Esophagus muscularis mucosa (tissue), 4 donors: ENCODE results near the gene NAA60. TPM values are rescaled to one million over a fixed set of nuclear protein-coding genes. Genes with fewer than 3 reads are reported as not detected.
"Not testable (repeated sequence)": the region's sequence is repeated elsewhere in the genome, so short reads cannot be mapped to it uniquely, and the experiment has no call there.

Source experiments
- DNase-seq: peaks from one replicate; pipeline ENCODE4 v3.0.0-alpha.2; 2017; ENCODE audit errors: extremely low spot score
- H3K27ac ChIP-seq, 4 donors: fragments of 200-600 bp; sonication (generic); replicated peaks in 1 of 4; 1 replicate in 3 of 4; 2 replicates in 1 of 4; pipeline ENCODE4 v1.5.1; 2016 to 2019; ENCODE audit warnings: mild to moderate bottlenecking in 1 of 4
- H3K27me3 ChIP-seq, 4 donors: fragments of 200-600 bp; sonication (generic); one replicate each; pipeline versions ENCODE4 v1.5.1 to v1.6.0; 2016 to 2019
- H3K36me3 ChIP-seq, 4 donors: fragments of 200-600 bp; sonication (generic); one replicate each; pipeline ENCODE4 v1.5.1; 2016 to 2019
- H3K4me1 ChIP-seq, 4 donors: fragments of 200-600 bp; sonication (generic); one replicate each; pipeline ENCODE4 v1.5.1; 2016 to 2019
- H3K4me3 ChIP-seq, 4 donors: fragments of 200-600 bp; sonication (generic); 1 replicate in 2 of 4; 2 replicates in 2 of 4; pipeline ENCODE4 v1.5.1; 2016 to 2019; ENCODE audit warnings: mild to moderate bottlenecking in 4 of 4, moderate library complexity in 1 of 4
- H3K9me3 ChIP-seq, 4 donors: fragments of 200-600 bp; sonication (generic); 1 replicate in 3 of 4; 2 replicates in 1 of 4; pipeline ENCODE4 v1.5.1; 2016 to 2019
- EP300 ChIP-seq: sonication (generic); formaldehyde crosslinking; IDR thresholded peaks from one replicate; pipeline ENCODE4 v1.6.1; 2017; ENCODE audit warnings: antibody characterized with exemption
- POLR2A ChIP-seq: fragments of 450-650 bp; IDR thresholded peaks from one replicate; pipeline ENCODE4 v1.6.1; 2017; ENCODE audit warnings: antibody characterized with exemption, moderate library complexity, mild to moderate bottlenecking, low read depth
- POLR2AphosphoS5 ChIP-seq, 2 donors: sonication (generic); formaldehyde crosslinking; IDR thresholded peaks; one replicate each; pipeline ENCODE4 v1.6.1; 2017; ENCODE audit warnings: antibody characterized with exemption in 2 of 2
- WGBS: methylation state at CpG from one replicate; pipeline ENCODE4 v1.1.5; 2018; 5-methylcytosine and 5-hydroxymethylcytosine counted together
- intact Hi-C: fragments of 100-400 bp; cut with DNase I; formaldehyde crosslinking; loops from one replicate; pipeline ENCODE4 v1.15.1; 2023
- total RNA-seq, 4 donors: library from RNA; depleted of rRNA; stranded (reverse); fragments of >200 nt; gene quantifications; one replicate each; pipeline versions ENCODE4 v1.1.0 to v1.2.1, GENCODE V29; 2016
- TF ChIP-seq, protein P1 (sequence below), 3 experiments: fragments of 200-600 bp in 2 of 3; fragments of 450-650 bp in 1 of 3; sonication (generic) in 2 of 3; IDR thresholded peaks; one replicate each; pipeline ENCODE4 v1.5.1; 2017 to 2019; ENCODE audit warnings: antibody characterized with exemption in 3 of 3, mild to moderate bottlenecking in 2 of 3, moderate library complexity in 1 of 3

NAA60 gene
- total RNA-seq, 4 donors from 2014 or later: 28.0 to 59.8 (median 47.8) TPM

DNA sequence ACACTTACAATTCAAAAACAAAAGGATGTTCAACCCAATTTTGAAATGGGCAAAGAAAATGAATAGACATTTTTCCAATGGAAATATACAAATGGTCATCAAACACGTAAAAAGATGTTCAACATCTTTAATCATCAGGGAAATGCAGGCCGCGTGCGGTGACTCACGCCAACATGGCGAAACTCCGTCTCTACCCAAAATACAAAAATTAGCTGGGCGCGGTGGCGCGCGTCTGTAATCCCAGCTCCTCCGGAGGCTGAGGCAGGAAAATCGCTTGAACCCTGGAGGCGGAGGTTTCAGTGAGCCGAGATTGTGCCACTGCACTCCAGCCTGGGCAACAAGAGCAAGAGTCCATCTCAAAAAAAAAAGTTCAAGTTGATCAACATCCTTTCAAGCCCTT, 55.5 kb downstream of the NAA60 start:
- no peak overlapping the region for H3K4me3 ChIP-seq
- WGBS: 97% methylated on average over 16 of the region's 16 CpGs
- TF ChIP-seq POLR2A (no peak), POLR2AphosphoS5 (IDR thresholded peaks at IDR 0.05) (no peak), EP300 (no peak)
- TF ChIP-seq, protein P1, sequence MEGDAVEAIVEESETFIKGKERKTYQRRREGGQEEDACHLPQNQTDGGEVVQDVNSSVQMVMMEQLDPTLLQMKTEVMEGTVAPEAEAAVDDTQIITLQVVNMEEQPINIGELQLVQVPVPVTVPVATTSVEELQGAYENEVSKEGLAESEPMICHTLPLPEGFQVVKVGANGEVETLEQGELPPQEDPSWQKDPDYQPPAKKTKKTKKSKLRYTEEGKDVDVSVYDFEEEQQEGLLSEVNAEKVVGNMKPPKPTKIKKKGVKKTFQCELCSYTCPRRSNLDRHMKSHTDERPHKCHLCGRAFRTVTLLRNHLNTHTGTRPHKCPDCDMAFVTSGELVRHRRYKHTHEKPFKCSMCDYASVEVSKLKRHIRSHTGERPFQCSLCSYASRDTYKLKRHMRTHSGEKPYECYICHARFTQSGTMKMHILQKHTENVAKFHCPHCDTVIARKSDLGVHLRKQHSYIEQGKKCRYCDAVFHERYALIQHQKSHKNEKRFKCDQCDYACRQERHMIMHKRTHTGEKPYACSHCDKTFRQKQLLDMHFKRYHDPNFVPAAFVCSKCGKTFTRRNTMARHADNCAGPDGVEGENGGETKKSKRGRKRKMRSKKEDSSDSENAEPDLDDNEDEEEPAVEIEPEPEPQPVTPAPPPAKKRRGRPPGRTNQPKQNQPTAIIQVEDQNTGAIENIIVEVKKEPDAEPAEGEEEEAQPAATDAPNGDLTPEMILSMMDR (IDR thresholded peaks at IDR 0.05): no peak
- DNase-seq: no peak
- H3K4me1 ChIP-seq: peaks cover 19 to 38% (median 28%) of the 10 kb centered on the region in 4 donors
- H3K27me3 ChIP-seq: no peaks in the 10 kb centered on the region
- no peaks in the 10 kb centered on the region for H3K9me3 ChIP-seq
- no peak overlapping the region for H3K27ac ChIP-seq
- no peaks in the 10 kb centered on the region for H3K36me3 ChIP-seq
- intact Hi-C loops: loop anchor here (10.0 kb wide), 2 partner anchors 94 to 234 kb away; partner anchors contain the start of genes ZNF174 and ZSCAN32

DNA sequence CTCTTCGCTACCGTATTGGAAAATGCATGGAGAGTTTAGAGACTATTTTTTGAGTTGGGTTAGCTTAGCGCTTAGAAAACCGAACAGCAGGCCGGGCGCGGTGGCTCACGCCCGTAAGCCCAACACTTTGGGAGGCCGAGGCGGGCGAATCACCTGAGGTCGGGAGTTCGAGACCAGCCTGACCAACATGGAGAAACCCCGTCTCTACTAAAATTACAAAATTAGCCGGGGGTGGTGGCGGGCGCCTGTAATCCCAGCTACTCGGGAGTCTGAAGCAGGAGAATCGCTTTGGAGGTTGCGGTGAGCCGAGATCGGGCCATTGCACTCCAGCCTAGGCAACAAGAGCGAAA, 57.9 kb downstream of the NAA60 start:
- peaks cover 19 to 39% (median 28%) of the 10 kb centered on the region in 4 donors for H3K4me1 ChIP-seq
- not testable (repeated sequence) for DNase-seq, H3K27me3 ChIP-seq, H3K9me3 ChIP-seq
- H3K4me3 ChIP-seq: peak overlapping the region; percentile 71 to 84 (median 79)
- H3K27ac ChIP-seq: peak overlapping the region; percentile 73 to 85 (median 84)
- intact Hi-C loops: loop anchor here (5.0 kb wide), 1 partner anchor 44 kb away; no protein-coding TSS in a partner anchor
- H3K36me3 ChIP-seq: peaks cover 0 to 19% (median 16%) of the 10 kb centered on the region in 4 donors
- 14% methylated on average over 24 of the region's 24 CpGs for WGBS

DNA sequence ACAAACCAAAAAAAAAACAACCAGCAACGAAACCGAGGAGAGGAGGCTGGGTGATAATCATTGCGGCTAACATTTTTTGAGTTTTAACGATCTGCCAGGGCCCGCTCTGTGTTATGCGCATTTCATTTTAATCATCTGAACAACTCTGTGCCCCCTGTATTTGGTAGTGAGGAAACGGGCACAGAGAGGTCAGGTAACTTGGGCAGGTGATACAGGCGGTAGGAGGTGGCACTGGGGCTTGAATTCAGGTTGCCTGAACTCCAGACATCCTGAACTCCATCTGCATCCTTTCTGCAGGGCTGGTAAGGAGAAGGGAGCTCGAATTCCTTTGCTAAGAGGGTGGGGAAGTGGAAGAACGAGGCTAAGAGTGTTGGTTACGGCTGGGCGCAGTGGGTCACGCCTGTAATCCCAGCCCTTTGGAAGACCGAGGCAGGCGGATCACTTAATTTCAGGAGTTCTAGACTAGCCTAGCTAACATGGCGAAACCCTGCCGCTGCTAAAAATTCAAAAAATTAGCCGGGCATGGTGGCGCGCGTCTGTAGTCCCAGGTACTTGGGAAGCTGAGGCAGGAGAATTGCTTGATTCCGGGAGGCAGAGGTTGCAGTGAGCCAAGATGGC, 58.4 kb downstream of the NAA60 start:
- H3K9me3 ChIP-seq: no peaks in the 10 kb centered on the region
- H3K4me1 ChIP-seq: peaks cover 19 to 39% (median 28%) of the 10 kb centered on the region in 4 donors
- no peaks in the 10 kb centered on the region for H3K27me3 ChIP-seq
- intact Hi-C loops: loop anchor here (5.0 kb wide), 1 partner anchor 45 kb away; no protein-coding TSS in a partner anchor
- H3K36me3 ChIP-seq: peaks cover 2 to 24% (median 21%) of the 10 kb centered on the region in 4 donors
- peak overlapping the region; percentile 73 to 85 (median 84) for H3K27ac ChIP-seq
- H3K4me3 ChIP-seq: peak overlapping the region; percentile 71 to 84 (median 79)
- TF ChIP-seq POLR2A (no peak), POLR2AphosphoS5 (IDR thresholded peaks at IDR 0.05) (no peak), EP300 (no peak)
- TF ChIP-seq, protein P1 (IDR thresholded peaks at IDR 0.05): no peak
- DNase-seq: no peak
- 77% methylated on average over 22 of the region's 22 CpGs for WGBS

DNA sequence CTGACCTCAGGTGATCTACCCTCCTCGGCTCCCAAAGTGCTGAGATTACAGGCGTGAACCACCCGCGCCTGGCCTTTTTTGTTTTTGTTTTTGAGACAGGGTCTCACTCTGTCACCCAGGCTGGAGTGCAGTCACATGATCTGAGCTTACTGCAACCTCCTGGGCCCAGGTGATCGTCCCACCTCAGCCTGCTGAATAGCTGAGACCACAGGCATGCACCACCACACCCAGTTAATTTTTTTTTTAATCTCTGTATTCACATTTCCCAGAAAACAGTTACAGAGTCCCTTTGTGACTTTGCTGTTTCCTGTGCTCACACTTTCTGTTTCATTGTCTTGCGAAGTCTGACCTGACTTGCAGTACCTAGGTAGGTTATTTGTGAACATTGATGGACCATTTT, 60.0 kb downstream of the NAA60 start:
- Histone ChIP-seq H3K4me1 (peaks cover 19 to 39% (median 28%) of the 10 kb centered on the region in 4 donors), H3K4me3 (no peak overlapping the region), H3K9me3 (no peaks in the 10 kb centered on the region), H3K27ac (no peak overlapping the region), H3K27me3 (no peaks in the 10 kb centered on the region), H3K36me3 (peaks cover 16 to 40% (median 36%) of the 10 kb centered on the region in 4 donors)
- intact Hi-C loops: loop anchor here (5.0 kb wide), 1 partner anchor 46 kb away; no protein-coding TSS in a partner anchor
- WGBS: 81% methylated on average over 6 of the region's 6 CpGs
- TF ChIP-seq, protein P1 (IDR thresholded peaks at IDR 0.05): no peak
- TF ChIP-seq POLR2A (no peak), POLR2AphosphoS5 (IDR thresholded peaks at IDR 0.05) (no peak), EP300 (no peak)
- DNase-seq: no peak

DNA sequence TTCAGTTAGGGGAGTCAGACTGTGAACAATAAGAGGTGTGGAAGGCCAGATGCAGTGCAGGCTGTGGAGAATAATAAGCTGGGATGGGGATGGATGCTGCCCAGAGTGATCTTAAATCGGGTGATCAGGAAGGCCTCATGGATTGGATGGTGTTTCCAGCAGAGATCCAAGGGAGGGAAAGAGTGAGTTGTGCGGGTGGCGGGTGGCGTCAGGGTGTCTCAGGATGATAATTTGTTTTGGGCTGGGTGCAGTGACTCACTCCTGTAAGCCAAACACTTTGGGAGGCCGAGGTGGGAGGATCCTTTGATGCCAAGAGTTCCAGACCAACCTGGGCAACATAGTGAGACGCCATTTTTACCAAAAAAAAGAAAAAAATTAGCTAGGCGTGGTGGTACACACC, 65.3 kb downstream of the NAA60 start:
- intact Hi-C loops: no loop called here
- DNase-seq: no peak
- H3K27ac ChIP-seq: no peak overlapping the region
- no peaks in the 10 kb centered on the region for H3K9me3 ChIP-seq
- H3K27me3 ChIP-seq: no peaks in the 10 kb centered on the region
- peaks cover 0 to 3% (median under 1%) of the 10 kb centered on the region in 4 donors for H3K4me1 ChIP-seq
- H3K36me3 ChIP-seq: peaks cover 49 to 92% (median 87%) of the 10 kb centered on the region in 4 donors
- 88% methylated on average over 7 of the region's 7 CpGs for WGBS
- TF ChIP-seq EP300 (no peak), POLR2A (no peak), POLR2AphosphoS5 (IDR thresholded peaks at IDR 0.05) (no peak)
- TF ChIP-seq, protein P1 (IDR thresholded peaks at IDR 0.05): no peak
- H3K4me3 ChIP-seq: no peak overlapping the region
